HEK293 (cell line): ENCODE results near the gene POLE3.

ENCODE experiments used
- ZBTB44 ChIP-seq: fragments of 450-650 bp; IDR thresholded peaks from 2 replicates; pipeline ENCODE4 v1.5.1; 2018; ENCODE audit warnings: missing biosample characterization, mild to moderate bottlenecking, missing genetic modification characterization
- ZBTB48 ChIP-seq: fragments of 450-650 bp; formaldehyde crosslinking; IDR thresholded peaks from 2 replicates; pipeline ENCODE4 v1.5.1; 2016; ENCODE audit warnings: missing biosample characterization, missing genetic modification characterization
- ZBTB6 ChIP-seq: fragments of 450-650 bp; formaldehyde crosslinking; IDR thresholded peaks from 2 replicates; pipeline ENCODE4 v1.5.1; 2017; ENCODE audit warnings: missing biosample characterization, missing genetic modification characterization
- ZNF169 ChIP-seq: fragments of 450-650 bp; formaldehyde crosslinking; IDR thresholded peaks from 2 replicates; pipeline ENCODE4 v1.5.1; 2016; ENCODE audit warnings: missing biosample characterization, missing genetic modification characterization
- ZNF677 ChIP-seq: fragments of 450-650 bp; IDR thresholded peaks from 2 replicates; pipeline ENCODE4 v1.5.0; 2018; ENCODE audit warnings: missing biosample characterization, mild to moderate bottlenecking, missing genetic modification characterization, moderate library complexity
- ZNF76 ChIP-seq: fragments of 450-650 bp; formaldehyde crosslinking; IDR thresholded peaks from 2 replicates; pipeline ENCODE4; 2016; ENCODE audit warnings: low read depth, missing biosample characterization, missing genetic modification characterization, borderline replicate concordance
- TF ChIP-seq, protein P1 (sequence below): fragments of 450-650 bp; formaldehyde crosslinking; IDR thresholded peaks from 2 replicates; pipeline ENCODE4 v1.5.1; 2016; ENCODE audit warnings: missing biosample characterization, missing genetic modification characterization
- TF ChIP-seq, protein P2 (sequence below): fragments of 450-650 bp; formaldehyde crosslinking; IDR thresholded peaks from 2 replicates; pipeline ENCODE4 v1.5.1; 2016; ENCODE audit warnings: missing biosample characterization, missing genetic modification characterization, borderline replicate concordance
- TF ChIP-seq, protein P3 (sequence below): fragments of 450-650 bp; formaldehyde crosslinking; IDR thresholded peaks from 2 replicates; pipeline ENCODE4 v1.5.1; 2016; ENCODE audit warnings: missing biosample characterization, missing genetic modification characterization
- TF ChIP-seq, protein P4 (sequence below): sonication (generic); formaldehyde crosslinking; IDR thresholded peaks from 2 replicates; pipeline ENCODE4 v1.8.1; 2022; ENCODE audit warnings: mild to moderate bottlenecking, moderate library complexity, missing genetic modification reagents

- no peak for TF ChIP-seq ZBTB6 (tag by site-specific recombination)
- TF ChIP-seq, protein P1, sequence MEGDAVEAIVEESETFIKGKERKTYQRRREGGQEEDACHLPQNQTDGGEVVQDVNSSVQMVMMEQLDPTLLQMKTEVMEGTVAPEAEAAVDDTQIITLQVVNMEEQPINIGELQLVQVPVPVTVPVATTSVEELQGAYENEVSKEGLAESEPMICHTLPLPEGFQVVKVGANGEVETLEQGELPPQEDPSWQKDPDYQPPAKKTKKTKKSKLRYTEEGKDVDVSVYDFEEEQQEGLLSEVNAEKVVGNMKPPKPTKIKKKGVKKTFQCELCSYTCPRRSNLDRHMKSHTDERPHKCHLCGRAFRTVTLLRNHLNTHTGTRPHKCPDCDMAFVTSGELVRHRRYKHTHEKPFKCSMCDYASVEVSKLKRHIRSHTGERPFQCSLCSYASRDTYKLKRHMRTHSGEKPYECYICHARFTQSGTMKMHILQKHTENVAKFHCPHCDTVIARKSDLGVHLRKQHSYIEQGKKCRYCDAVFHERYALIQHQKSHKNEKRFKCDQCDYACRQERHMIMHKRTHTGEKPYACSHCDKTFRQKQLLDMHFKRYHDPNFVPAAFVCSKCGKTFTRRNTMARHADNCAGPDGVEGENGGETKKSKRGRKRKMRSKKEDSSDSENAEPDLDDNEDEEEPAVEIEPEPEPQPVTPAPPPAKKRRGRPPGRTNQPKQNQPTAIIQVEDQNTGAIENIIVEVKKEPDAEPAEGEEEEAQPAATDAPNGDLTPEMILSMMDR (tag by site-specific recombination) = no peak
- TF ChIP-seq, protein P2, sequence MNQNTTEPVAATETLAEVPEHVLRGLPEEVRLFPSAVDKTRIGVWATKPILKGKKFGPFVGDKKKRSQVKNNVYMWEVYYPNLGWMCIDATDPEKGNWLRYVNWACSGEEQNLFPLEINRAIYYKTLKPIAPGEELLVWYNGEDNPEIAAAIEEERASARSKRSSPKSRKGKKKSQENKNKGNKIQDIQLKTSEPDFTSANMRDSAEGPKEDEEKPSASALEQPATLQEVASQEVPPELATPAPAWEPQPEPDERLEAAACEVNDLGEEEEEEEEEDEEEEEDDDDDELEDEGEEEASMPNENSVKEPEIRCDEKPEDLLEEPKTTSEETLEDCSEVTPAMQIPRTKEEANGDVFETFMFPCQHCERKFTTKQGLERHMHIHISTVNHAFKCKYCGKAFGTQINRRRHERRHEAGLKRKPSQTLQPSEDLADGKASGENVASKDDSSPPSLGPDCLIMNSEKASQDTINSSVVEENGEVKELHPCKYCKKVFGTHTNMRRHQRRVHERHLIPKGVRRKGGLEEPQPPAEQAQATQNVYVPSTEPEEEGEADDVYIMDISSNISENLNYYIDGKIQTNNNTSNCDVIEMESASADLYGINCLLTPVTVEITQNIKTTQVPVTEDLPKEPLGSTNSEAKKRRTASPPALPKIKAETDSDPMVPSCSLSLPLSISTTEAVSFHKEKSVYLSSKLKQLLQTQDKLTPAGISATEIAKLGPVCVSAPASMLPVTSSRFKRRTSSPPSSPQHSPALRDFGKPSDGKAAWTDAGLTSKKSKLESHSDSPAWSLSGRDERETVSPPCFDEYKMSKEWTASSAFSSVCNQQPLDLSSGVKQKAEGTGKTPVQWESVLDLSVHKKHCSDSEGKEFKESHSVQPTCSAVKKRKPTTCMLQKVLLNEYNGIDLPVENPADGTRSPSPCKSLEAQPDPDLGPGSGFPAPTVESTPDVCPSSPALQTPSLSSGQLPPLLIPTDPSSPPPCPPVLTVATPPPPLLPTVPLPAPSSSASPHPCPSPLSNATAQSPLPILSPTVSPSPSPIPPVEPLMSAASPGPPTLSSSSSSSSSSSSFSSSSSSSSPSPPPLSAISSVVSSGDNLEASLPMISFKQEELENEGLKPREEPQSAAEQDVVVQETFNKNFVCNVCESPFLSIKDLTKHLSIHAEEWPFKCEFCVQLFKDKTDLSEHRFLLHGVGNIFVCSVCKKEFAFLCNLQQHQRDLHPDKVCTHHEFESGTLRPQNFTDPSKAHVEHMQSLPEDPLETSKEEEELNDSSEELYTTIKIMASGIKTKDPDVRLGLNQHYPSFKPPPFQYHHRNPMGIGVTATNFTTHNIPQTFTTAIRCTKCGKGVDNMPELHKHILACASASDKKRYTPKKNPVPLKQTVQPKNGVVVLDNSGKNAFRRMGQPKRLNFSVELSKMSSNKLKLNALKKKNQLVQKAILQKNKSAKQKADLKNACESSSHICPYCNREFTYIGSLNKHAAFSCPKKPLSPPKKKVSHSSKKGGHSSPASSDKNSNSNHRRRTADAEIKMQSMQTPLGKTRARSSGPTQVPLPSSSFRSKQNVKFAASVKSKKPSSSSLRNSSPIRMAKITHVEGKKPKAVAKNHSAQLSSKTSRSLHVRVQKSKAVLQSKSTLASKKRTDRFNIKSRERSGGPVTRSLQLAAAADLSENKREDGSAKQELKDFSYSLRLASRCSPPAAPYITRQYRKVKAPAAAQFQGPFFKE (tag by site-specific recombination) = no peak
- no peak for TF ChIP-seq ZBTB44 (tag by site-specific recombination)
- TF ChIP-seq, protein P3, sequence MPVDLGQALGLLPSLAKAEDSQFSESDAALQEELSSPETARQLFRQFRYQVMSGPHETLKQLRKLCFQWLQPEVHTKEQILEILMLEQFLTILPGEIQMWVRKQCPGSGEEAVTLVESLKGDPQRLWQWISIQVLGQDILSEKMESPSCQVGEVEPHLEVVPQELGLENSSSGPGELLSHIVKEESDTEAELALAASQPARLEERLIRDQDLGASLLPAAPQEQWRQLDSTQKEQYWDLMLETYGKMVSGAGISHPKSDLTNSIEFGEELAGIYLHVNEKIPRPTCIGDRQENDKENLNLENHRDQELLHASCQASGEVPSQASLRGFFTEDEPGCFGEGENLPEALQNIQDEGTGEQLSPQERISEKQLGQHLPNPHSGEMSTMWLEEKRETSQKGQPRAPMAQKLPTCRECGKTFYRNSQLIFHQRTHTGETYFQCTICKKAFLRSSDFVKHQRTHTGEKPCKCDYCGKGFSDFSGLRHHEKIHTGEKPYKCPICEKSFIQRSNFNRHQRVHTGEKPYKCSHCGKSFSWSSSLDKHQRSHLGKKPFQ = no peak
- TF ChIP-seq ZNF76 (tag by site-specific recombination) = no peak
- TF ChIP-seq ZNF677 (tag by site-specific recombination) = no peak
- no peak for TF ChIP-seq ZNF169
- TF ChIP-seq ZBTB48 (tag by site-specific recombination) = no peak
- TF ChIP-seq, protein P4, sequence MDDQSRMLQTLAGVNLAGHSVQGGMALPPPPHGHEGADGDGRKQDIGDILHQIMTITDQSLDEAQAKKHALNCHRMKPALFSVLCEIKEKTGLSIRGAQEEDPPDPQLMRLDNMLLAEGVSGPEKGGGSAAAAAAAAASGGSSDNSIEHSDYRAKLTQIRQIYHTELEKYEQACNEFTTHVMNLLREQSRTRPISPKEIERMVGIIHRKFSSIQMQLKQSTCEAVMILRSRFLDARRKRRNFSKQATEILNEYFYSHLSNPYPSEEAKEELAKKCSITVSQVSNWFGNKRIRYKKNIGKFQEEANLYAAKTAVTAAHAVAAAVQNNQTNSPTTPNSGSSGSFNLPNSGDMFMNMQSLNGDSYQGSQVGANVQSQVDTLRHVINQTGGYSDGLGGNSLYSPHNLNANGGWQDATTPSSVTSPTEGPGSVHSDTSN (CRISPR knock-in tag) = no peak
These were observed 6.9 kb upstream of the POLE3 start for GRCh38 chr9:113417370-113417769.
